ENCODE measurements around the gene KRTAP5-8.
"Not testable (repeated sequence)": the region's sequence is repeated elsewhere in the genome, so short reads cannot be mapped to it uniquely, and the experiment has no call there.

KRTAP5-8 gene

GRCh38 chr11:71525188-71525937 lies 12.5 kb upstream of the KRTAP5-8 start:
- ATAC-seq (ENCODE audit: low read depth), result no peak
- H3K4me3 ChIP-seq (ENCODE audit: severe bottlenecking), result no peak overlapping the region

GRCh38 chr11:71525938-71526495 lies 11.8 kb upstream of the KRTAP5-8 start:
- no peaks in the 10 kb centered on the region for H3K27me3 ChIP-seq (ENCODE audit: insufficient read depth, poor library complexity, severe bottlenecking)
- H3K9me3 ChIP-seq (ENCODE audit: severe bottlenecking), result no peaks in the 10 kb centered on the region
- no peak overlapping the region for H3K27ac ChIP-seq (ENCODE audit: poor library complexity, severe bottlenecking)
- H3K4me3 ChIP-seq (ENCODE audit: severe bottlenecking), result no peak overlapping the region
- ATAC-seq (ENCODE audit: low read depth) (no peak), DNase-seq (ENCODE audit: low spot score) (no peak)
- H3K4me1 ChIP-seq (ENCODE audit: insufficient read depth, poor library complexity, severe bottlenecking), result no peaks in the 10 kb centered on the region
- H3K36me3 ChIP-seq (ENCODE audit: low read depth), result no peaks in the 10 kb centered on the region
- TF ChIP-seq, protein P1, sequence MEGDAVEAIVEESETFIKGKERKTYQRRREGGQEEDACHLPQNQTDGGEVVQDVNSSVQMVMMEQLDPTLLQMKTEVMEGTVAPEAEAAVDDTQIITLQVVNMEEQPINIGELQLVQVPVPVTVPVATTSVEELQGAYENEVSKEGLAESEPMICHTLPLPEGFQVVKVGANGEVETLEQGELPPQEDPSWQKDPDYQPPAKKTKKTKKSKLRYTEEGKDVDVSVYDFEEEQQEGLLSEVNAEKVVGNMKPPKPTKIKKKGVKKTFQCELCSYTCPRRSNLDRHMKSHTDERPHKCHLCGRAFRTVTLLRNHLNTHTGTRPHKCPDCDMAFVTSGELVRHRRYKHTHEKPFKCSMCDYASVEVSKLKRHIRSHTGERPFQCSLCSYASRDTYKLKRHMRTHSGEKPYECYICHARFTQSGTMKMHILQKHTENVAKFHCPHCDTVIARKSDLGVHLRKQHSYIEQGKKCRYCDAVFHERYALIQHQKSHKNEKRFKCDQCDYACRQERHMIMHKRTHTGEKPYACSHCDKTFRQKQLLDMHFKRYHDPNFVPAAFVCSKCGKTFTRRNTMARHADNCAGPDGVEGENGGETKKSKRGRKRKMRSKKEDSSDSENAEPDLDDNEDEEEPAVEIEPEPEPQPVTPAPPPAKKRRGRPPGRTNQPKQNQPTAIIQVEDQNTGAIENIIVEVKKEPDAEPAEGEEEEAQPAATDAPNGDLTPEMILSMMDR (IDR thresholded peaks at IDR 0.05; ENCODE audit: poor library complexity, severe bottlenecking), result no peak

More at GRCh38 chr11:71525188-71525937, 12.5 kb upstream of the KRTAP5-8 start:
- TF ChIP-seq, protein P1 (IDR thresholded peaks at IDR 0.05; ENCODE audit: poor library complexity, severe bottlenecking), result no peak
- Histone ChIP-seq H3K36me3 (ENCODE audit: low read depth) (no peaks in the 10 kb centered on the region), H3K4me1 (ENCODE audit: insufficient read depth, poor library complexity, severe bottlenecking) (no peaks in the 10 kb centered on the region), H3K9me3 (ENCODE audit: severe bottlenecking) (no peaks in the 10 kb centered on the region), H3K27ac (ENCODE audit: poor library complexity, severe bottlenecking) (no peak overlapping the region), H3K27me3 (ENCODE audit: insufficient read depth, poor library complexity, severe bottlenecking) (no peaks in the 10 kb centered on the region)
- no peak for DNase-seq (ENCODE audit: low spot score)

GRCh38 chr11:71526796-71527575 lies 10.8 kb upstream of the KRTAP5-8 start, which contains the start of gene KRTAP5-7:
Gene KRTAP5-7 (plus strand): TSS chr11:71527267. CDS start chr11:71527301, 34 bp downstream.
- not testable (repeated sequence) for H3K36me3 ChIP-seq (ENCODE audit: low read depth); H3K27me3 ChIP-seq (ENCODE audit: insufficient read depth, poor library complexity, severe bottlenecking); DNase-seq (ENCODE audit: low spot score); H3K4me1 ChIP-seq (ENCODE audit: insufficient read depth, poor library complexity, severe bottlenecking); ATAC-seq (ENCODE audit: low read depth); H3K27ac ChIP-seq (ENCODE audit: poor library complexity, severe bottlenecking); H3K9me3 ChIP-seq (ENCODE audit: severe bottlenecking); H3K4me3 ChIP-seq (ENCODE audit: severe bottlenecking)

DNA sequence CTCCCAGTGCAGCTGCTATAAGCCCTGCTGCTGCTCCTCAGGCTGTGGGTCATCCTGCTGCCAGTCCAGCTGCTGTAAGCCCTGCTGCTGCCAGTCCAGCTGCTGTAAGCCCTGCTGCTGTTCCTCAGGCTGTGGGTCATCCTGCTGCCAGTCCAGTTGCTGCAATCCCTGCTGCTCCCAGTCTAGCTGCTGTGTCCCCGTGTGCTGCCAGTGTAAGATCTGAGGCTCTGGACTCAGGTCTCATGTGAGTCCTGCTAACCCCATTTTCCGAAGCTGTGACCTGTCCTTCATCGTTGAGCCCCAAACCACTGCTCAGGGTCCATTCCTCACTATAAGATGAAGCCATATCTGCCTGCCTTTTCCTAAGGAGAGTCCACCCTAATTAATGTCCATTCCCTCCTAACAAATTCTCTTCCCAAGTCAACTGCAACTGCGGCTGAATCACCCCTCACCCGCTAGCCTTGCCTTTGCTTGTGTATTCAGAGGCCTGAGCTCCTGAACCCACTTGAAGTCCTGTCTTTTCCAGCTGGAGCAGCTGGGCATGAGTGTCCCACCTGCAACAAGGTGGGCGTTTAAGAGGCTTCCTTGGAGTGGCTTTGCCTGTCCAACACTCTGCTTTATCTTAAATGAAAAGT lies 10.1 kb upstream of the KRTAP5-8 start:
- no peak overlapping the region for H3K4me3 ChIP-seq (ENCODE audit: severe bottlenecking)
- no peaks in the 10 kb centered on the region for H3K27me3 ChIP-seq (ENCODE audit: insufficient read depth, poor library complexity, severe bottlenecking)
- TF ChIP-seq, protein P1 (IDR thresholded peaks at IDR 0.05; ENCODE audit: poor library complexity, severe bottlenecking), result no peak
- no peak for ATAC-seq (ENCODE audit: low read depth)
- H3K27ac ChIP-seq (ENCODE audit: poor library complexity, severe bottlenecking), result no peak overlapping the region
- no peaks in the 10 kb centered on the region for H3K4me1 ChIP-seq (ENCODE audit: insufficient read depth, poor library complexity, severe bottlenecking)
- DNase-seq (ENCODE audit: low spot score), result no peak
- no peaks in the 10 kb centered on the region for H3K9me3 ChIP-seq (ENCODE audit: severe bottlenecking)
- H3K36me3 ChIP-seq (ENCODE audit: low read depth), result no peaks in the 10 kb centered on the region

GRCh38 chr11:71530602-71531001 lies 7.2 kb upstream of the KRTAP5-8 start:
- Histone ChIP-seq H3K4me1 (ENCODE audit: insufficient read depth, poor library complexity, severe bottlenecking) (no peaks in the 10 kb centered on the region), H3K36me3 (ENCODE audit: low read depth) (no peaks in the 10 kb centered on the region), H3K27me3 (ENCODE audit: insufficient read depth, poor library complexity, severe bottlenecking) (no peaks in the 10 kb centered on the region), H3K9me3 (ENCODE audit: severe bottlenecking) (no peaks in the 10 kb centered on the region), H3K4me3 (ENCODE audit: severe bottlenecking) (no peak overlapping the region), H3K27ac (ENCODE audit: poor library complexity, severe bottlenecking) (no peak overlapping the region)
- DNase-seq (ENCODE audit: low spot score) (no peak), ATAC-seq (ENCODE audit: low read depth) (no peak)
- TF ChIP-seq, protein P1 (IDR thresholded peaks at IDR 0.05; ENCODE audit: poor library complexity, severe bottlenecking), result no peak

Measured in RWPE2 (cell line).